HEK293 (cell line): ENCODE data around the gene ATP8A1.

Experiments used
- CTCF ChIA-PET: fragments of 350-600 bp; formaldehyde crosslinking; extraction: SDS; loops from one replicate; lab custom pipeline; 2021; ENCODE audit warnings: antibody characterized with exemption; lab: Yijun Ruan, JAX
- POLR2A ChIA-PET: fragments of 300-600 bp; formaldehyde crosslinking; extraction: SDS; loops from one replicate; lab custom pipeline; 2020; ENCODE audit warnings: antibody characterized with exemption, inconsistent platforms; lab: Yijun Ruan, JAX
- H3K27ac ChIP-seq: fragments of 200-500 bp; sonication (Bioruptor generic); 2 replicates; pipeline ENCODE4 v1.5.1; 2014; ENCODE audit warnings: low read depth, low read length, control low read depth, inconsistent platforms; ENCODE audit errors: extremely low read depth
- H3K36me3 ChIP-seq, 2 experiments: fragments of 200-500 bp in 1 of 2; sonication (Bioruptor generic) in 1 of 2; 1 replicate in 1 of 2; 2 replicates in 1 of 2; pipeline ENCODE4 v1.5.1; 2014 to 2017; ENCODE audit warnings: inconsistent platforms in 2 of 2, low read length in 2 of 2; ENCODE audit not compliant: control insufficient read depth in 2 of 2, insufficient read depth in 1 of 2
- H3K4me1 ChIP-seq: fragments of 200-500 bp; sonication (Bioruptor generic); 2 replicates; pipeline ENCODE4 v1.5.1; 2014; ENCODE audit warnings: mild to moderate bottlenecking, low read length, inconsistent platforms; ENCODE audit not compliant: control insufficient read depth, insufficient read depth
- H3K4me3 ChIP-seq: 2 replicates; pipeline ENCODE4 v1.5.1; 2011; ENCODE audit warnings: low read depth, mild to moderate bottlenecking, control low read depth, low read length, moderate library complexity
- H3K9me3 ChIP-seq: fragments of 200-500 bp; sonication (Bioruptor generic); 2 replicates; pipeline ENCODE4 v1.5.1; 2014; ENCODE audit warnings: low read depth, low read length, inconsistent platforms; ENCODE audit not compliant: control insufficient read depth, insufficient read depth
- EGR2 ChIP-seq: fragments of 450-650 bp; formaldehyde crosslinking; IDR thresholded peaks from 2 replicates; pipeline ENCODE4 v1.5.1; 2016; ENCODE audit warnings: low read depth, missing biosample characterization, missing genetic modification characterization
- TCF7L2 ChIP-seq: IDR thresholded peaks from 2 replicates; pipeline ENCODE4 v1.6.1; 2011; ENCODE audit warnings: low read depth, mild to moderate bottlenecking, inconsistent platforms, low read length, moderate library complexity, borderline replicate concordance
- ZBTB20 ChIP-seq: fragments of 450-650 bp; formaldehyde crosslinking; IDR thresholded peaks from 2 replicates; pipeline ENCODE4 v1.5.1; 2016; ENCODE audit warnings: missing biosample characterization, missing genetic modification characterization
- ZBTB48 ChIP-seq: fragments of 450-650 bp; formaldehyde crosslinking; IDR thresholded peaks from 2 replicates; pipeline ENCODE4 v1.5.1; 2016; ENCODE audit warnings: missing biosample characterization, missing genetic modification characterization
- ZBTB8A ChIP-seq: fragments of 450-650 bp; formaldehyde crosslinking; IDR thresholded peaks from 2 replicates; pipeline ENCODE4 v1.5.1; 2016; ENCODE audit warnings: missing biosample characterization, missing genetic modification characterization
- ZEB2 ChIP-seq: fragments of 450-650 bp; formaldehyde crosslinking; IDR thresholded peaks from 2 replicates; pipeline ENCODE4 v1.5.1; 2016; ENCODE audit warnings: missing biosample characterization, missing genetic modification characterization
- ZNF138 ChIP-seq: fragments of 450-650 bp; formaldehyde crosslinking; IDR thresholded peaks from 2 replicates; pipeline ENCODE4 v1.5.1; 2016; ENCODE audit warnings: missing biosample characterization, missing genetic modification characterization, borderline replicate concordance
- ZNF292 ChIP-seq: fragments of 450-650 bp; formaldehyde crosslinking; IDR thresholded peaks from 2 replicates; pipeline ENCODE4 v1.5.1; 2016; ENCODE audit warnings: low read depth, missing biosample characterization, missing genetic modification characterization, borderline replicate concordance
- ZNF335 ChIP-seq: fragments of 450-650 bp; formaldehyde crosslinking; conservative IDR thresholded peaks from 2 replicates; pipeline ENCODE4 v1.5.1; 2016; ENCODE audit warnings: missing biosample characterization, missing genetic modification characterization
- ZNF48 ChIP-seq: fragments of 450-650 bp; formaldehyde crosslinking; IDR thresholded peaks from 2 replicates; pipeline ENCODE4 v1.5.1; 2016; ENCODE audit warnings: missing biosample characterization, missing genetic modification characterization
- ZNF514 ChIP-seq: fragments of 450-650 bp; formaldehyde crosslinking; IDR thresholded peaks from 2 replicates; pipeline ENCODE4 v1.5.1; 2016; ENCODE audit warnings: missing biosample characterization, missing genetic modification characterization
- ZNF660 ChIP-seq: fragments of 450-650 bp; IDR thresholded peaks from 2 replicates; pipeline ENCODE4 v1.5.1; 2018; ENCODE audit warnings: missing biosample characterization, mild to moderate bottlenecking, missing genetic modification characterization
- ZNF776 ChIP-seq: fragments of 450-650 bp; formaldehyde crosslinking; IDR thresholded peaks from 2 replicates; pipeline ENCODE4 v1.5.0; 2017; ENCODE audit warnings: missing biosample characterization, missing genetic modification characterization, borderline replicate concordance
- ZNF785 ChIP-seq: fragments of 450-650 bp; formaldehyde crosslinking; IDR thresholded peaks from 2 replicates; pipeline ENCODE4 v1.5.1; 2016; ENCODE audit warnings: missing biosample characterization, missing genetic modification characterization
- ZNF843 ChIP-seq: fragments of 450-650 bp; formaldehyde crosslinking; IDR thresholded peaks from 2 replicates; pipeline ENCODE4 v1.5.1; 2016; ENCODE audit warnings: missing biosample characterization, missing genetic modification characterization
- TF ChIP-seq, protein P1 (sequence below): fragments of 450-650 bp; formaldehyde crosslinking; IDR thresholded peaks from 2 replicates; pipeline ENCODE4 v1.5.1; 2016; ENCODE audit warnings: missing biosample characterization, missing genetic modification characterization
- TF ChIP-seq, protein P2 (sequence below): IDR thresholded peaks from 2 replicates; pipeline ENCODE4 v1.6.1; 2011; ENCODE audit warnings: mild to moderate bottlenecking, low read depth, low read length, borderline replicate concordance
- TF ChIP-seq, protein P3 (sequence below): fragments of 450-650 bp; formaldehyde crosslinking; IDR thresholded peaks from 2 replicates; pipeline ENCODE4 v1.5.1; 2016; ENCODE audit warnings: missing biosample characterization, missing genetic modification characterization
- TF ChIP-seq, protein P4 (sequence below): fragments of 450-650 bp; formaldehyde crosslinking; optimal IDR thresholded peaks from 2 replicates; pipeline ENCODE3; 2016; ENCODE audit warnings: missing biosample characterization, mild to moderate bottlenecking, missing genetic modification characterization
- TF ChIP-seq, protein P5 (sequence below): fragments of 450-650 bp; formaldehyde crosslinking; IDR thresholded peaks from 2 replicates; pipeline ENCODE4 v1.5.1; 2016; ENCODE audit warnings: missing biosample characterization, missing genetic modification characterization
- TF ChIP-seq, protein P6 (sequence below): fragments of 450-650 bp; formaldehyde crosslinking; IDR thresholded peaks from 2 replicates; pipeline ENCODE4 v1.5.0; 2017; ENCODE audit warnings: missing biosample characterization, missing genetic modification characterization, borderline replicate concordance
- TF ChIP-seq, protein P7 (sequence below): fragments of 450-650 bp; formaldehyde crosslinking; IDR thresholded peaks from 2 replicates; pipeline ENCODE4 v1.5.1; 2016; ENCODE audit warnings: missing biosample characterization, missing genetic modification characterization, borderline replicate concordance

The ATP8A1 gene

DNA sequence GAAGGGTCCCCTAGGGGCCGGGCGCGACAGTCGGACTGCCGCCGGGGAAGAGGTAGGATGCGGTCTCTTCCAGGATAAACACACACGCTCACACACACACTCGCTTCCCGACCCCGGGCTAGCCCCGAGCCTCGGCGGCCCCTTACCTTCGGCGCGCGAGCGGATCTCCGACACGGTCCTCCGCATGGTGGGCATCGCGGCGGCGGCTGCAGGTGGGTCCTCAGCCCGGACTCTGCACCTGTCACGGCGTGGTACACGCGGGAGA, 294 bp downstream of the ATP8A1 start:
- Histone ChIP-seq H3K4me1 (peaks cover 11% of the 10 kb centered on the region), H3K4me3 (peak overlapping the region; percentile 73), H3K27ac (peak overlapping the region; percentile 74), H3K9me3 (no peaks in the 10 kb centered on the region), H3K36me3 (no peaks in the 10 kb centered on the region)
- POLR2A ChIA-PET: interaction anchor here (0.6 to 1.5 kb wide), 5 partner anchors 10 to 208 kb away, joined by 3 to 5 read pairs (median 3); no protein-coding TSS in a partner anchor
- CTCF ChIA-PET: interaction anchor here (0.6 to 1.7 kb wide), 2 partner anchors 93 to 211 kb away, joined by 3 read pairs; no protein-coding TSS in a partner anchor
- TF ChIP-seq TCF7L2 (no peak), ZNF843 (tag by site-specific recombination) (no peak), ZNF292 (no peak), ZNF514 (tag by site-specific recombination) (no peak), ZEB2 (tag by site-specific recombination) (no peak), ZNF48 (tag by site-specific recombination) (no peak), ZNF138 (tag by site-specific recombination) (no peak), ZNF660 (tag by site-specific recombination) (no peak), ZBTB48 (tag by site-specific recombination) (peak; percentile 74; the same call in 1 of the 2 replicates), ZBTB8A (tag by site-specific recombination) (peak; percentile 43; the same call in 1 of the 2 replicates), ZNF785 (tag by site-specific recombination) (no peak), ZNF335 (peak; percentile 65), ZNF776 (tag by site-specific recombination) (no peak), EGR2 (tag by site-specific recombination) (no peak; the same call in 1 of the 2 replicates), ZBTB20 (tag by site-specific recombination) (0 out of 2 replicates have a peak, but pooled peaks have one; percentile 37)
- TF ChIP-seq, protein P1, sequence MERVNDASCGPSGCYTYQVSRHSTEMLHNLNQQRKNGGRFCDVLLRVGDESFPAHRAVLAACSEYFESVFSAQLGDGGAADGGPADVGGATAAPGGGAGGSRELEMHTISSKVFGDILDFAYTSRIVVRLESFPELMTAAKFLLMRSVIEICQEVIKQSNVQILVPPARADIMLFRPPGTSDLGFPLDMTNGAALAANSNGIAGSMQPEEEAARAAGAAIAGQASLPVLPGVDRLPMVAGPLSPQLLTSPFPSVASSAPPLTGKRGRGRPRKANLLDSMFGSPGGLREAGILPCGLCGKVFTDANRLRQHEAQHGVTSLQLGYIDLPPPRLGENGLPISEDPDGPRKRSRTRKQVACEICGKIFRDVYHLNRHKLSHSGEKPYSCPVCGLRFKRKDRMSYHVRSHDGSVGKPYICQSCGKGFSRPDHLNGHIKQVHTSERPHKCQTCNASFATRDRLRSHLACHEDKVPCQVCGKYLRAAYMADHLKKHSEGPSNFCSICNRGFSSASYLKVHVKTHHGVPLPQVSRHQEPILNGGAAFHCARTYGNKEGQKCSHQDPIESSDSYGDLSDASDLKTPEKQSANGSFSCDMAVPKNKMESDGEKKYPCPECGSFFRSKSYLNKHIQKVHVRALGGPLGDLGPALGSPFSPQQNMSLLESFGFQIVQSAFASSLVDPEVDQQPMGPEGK (tag by site-specific recombination): no peak
- TF ChIP-seq, protein P2, sequence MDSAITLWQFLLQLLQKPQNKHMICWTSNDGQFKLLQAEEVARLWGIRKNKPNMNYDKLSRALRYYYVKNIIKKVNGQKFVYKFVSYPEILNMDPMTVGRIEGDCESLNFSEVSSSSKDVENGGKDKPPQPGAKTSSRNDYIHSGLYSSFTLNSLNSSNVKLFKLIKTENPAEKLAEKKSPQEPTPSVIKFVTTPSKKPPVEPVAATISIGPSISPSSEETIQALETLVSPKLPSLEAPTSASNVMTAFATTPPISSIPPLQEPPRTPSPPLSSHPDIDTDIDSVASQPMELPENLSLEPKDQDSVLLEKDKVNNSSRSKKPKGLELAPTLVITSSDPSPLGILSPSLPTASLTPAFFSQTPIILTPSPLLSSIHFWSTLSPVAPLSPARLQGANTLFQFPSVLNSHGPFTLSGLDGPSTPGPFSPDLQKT: no peak
- TF ChIP-seq, protein P3, sequence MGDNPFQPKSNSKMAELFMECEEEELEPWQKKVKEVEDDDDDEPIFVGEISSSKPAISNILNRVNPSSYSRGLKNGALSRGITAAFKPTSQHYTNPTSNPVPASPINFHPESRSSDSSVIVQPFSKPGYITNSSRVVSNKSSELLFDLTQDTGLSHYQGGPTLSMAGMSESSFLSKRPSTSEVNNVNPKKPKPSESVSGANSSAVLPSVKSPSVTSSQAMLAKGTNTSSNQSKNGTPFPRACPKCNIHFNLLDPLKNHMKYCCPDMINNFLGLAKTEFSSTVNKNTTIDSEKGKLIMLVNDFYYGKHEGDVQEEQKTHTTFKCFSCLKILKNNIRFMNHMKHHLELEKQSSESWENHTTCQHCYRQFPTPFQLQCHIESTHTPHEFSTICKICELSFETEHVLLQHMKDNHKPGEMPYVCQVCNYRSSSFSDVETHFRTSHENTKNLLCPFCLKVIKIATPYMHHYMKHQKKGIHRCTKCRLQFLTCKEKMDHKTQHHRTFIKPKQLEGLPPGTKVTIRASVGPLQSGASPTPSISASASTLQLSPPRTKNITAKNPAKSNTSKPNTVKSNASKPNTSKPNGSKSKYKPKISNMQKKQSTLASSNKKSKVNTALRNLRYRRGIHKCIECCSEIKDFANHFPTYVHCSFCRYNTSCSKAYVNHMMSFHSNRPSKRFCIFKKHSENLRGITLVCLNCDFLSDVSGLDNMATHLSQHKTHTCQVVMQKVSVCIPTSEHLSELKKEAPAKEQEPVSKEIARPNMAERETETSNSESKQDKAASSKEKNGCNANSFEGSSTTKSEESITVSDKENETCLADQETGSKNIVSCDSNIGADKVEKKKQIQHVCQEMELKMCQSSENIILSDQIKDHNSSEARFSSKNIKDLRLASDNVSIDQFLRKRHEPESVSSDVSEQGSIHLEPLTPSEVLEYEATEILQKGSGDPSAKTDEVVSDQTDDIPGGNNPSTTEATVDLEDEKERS: no peak
- TF ChIP-seq, protein P4, sequence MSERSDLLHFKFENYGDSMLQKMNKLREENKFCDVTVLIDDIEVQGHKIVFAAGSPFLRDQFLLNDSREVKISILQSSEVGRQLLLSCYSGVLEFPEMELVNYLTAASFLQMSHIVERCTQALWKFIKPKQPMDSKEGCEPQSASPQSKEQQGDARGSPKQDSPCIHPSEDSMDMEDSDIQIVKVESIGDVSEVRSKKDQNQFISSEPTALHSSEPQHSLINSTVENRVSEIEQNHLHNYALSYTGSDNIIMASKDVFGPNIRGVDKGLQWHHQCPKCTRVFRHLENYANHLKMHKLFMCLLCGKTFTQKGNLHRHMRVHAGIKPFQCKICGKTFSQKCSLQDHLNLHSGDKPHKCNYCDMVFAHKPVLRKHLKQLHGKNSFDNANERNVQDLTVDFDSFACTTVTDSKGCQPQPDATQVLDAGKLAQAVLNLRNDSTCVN (tag by site-specific recombination): peak; percentile 82
- TF ChIP-seq, protein P5, sequence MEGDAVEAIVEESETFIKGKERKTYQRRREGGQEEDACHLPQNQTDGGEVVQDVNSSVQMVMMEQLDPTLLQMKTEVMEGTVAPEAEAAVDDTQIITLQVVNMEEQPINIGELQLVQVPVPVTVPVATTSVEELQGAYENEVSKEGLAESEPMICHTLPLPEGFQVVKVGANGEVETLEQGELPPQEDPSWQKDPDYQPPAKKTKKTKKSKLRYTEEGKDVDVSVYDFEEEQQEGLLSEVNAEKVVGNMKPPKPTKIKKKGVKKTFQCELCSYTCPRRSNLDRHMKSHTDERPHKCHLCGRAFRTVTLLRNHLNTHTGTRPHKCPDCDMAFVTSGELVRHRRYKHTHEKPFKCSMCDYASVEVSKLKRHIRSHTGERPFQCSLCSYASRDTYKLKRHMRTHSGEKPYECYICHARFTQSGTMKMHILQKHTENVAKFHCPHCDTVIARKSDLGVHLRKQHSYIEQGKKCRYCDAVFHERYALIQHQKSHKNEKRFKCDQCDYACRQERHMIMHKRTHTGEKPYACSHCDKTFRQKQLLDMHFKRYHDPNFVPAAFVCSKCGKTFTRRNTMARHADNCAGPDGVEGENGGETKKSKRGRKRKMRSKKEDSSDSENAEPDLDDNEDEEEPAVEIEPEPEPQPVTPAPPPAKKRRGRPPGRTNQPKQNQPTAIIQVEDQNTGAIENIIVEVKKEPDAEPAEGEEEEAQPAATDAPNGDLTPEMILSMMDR (tag by site-specific recombination): peak; percentile 3; the same call in 1 of the 2 replicates
- TF ChIP-seq, protein P6, sequence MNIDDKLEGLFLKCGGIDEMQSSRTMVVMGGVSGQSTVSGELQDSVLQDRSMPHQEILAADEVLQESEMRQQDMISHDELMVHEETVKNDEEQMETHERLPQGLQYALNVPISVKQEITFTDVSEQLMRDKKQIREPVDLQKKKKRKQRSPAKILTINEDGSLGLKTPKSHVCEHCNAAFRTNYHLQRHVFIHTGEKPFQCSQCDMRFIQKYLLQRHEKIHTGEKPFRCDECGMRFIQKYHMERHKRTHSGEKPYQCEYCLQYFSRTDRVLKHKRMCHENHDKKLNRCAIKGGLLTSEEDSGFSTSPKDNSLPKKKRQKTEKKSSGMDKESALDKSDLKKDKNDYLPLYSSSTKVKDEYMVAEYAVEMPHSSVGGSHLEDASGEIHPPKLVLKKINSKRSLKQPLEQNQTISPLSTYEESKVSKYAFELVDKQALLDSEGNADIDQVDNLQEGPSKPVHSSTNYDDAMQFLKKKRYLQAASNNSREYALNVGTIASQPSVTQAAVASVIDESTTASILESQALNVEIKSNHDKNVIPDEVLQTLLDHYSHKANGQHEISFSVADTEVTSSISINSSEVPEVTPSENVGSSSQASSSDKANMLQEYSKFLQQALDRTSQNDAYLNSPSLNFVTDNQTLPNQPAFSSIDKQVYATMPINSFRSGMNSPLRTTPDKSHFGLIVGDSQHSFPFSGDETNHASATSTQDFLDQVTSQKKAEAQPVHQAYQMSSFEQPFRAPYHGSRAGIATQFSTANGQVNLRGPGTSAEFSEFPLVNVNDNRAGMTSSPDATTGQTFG (tag by site-specific recombination): no peak
- TF ChIP-seq, protein P7, sequence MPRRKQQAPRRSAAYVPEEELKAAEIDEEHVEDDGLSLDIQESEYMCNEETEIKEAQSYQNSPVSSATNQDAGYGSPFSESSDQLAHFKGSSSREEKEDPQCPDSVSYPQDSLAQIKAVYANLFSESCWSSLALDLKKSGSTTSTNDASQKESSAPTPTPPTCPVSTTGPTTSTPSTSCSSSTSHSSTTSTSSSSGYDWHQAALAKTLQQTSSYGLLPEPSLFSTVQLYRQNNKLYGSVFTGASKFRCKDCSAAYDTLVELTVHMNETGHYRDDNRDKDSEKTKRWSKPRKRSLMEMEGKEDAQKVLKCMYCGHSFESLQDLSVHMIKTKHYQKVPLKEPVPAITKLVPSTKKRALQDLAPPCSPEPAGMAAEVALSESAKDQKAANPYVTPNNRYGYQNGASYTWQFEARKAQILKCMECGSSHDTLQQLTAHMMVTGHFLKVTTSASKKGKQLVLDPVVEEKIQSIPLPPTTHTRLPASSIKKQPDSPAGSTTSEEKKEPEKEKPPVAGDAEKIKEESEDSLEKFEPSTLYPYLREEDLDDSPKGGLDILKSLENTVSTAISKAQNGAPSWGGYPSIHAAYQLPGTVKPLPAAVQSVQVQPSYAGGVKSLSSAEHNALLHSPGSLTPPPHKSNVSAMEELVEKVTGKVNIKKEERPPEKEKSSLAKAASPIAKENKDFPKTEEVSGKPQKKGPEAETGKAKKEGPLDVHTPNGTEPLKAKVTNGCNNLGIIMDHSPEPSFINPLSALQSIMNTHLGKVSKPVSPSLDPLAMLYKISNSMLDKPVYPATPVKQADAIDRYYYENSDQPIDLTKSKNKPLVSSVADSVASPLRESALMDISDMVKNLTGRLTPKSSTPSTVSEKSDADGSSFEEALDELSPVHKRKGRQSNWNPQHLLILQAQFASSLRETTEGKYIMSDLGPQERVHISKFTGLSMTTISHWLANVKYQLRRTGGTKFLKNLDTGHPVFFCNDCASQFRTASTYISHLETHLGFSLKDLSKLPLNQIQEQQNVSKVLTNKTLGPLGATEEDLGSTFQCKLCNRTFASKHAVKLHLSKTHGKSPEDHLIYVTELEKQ (tag by site-specific recombination): no peak
